HG03558 (cell line): ENCODE results near the gene OR1M1.
"Not testable (repeated sequence)": the region's sequence is repeated elsewhere in the genome, so short reads cannot be mapped to it uniquely, and the experiment has no call there.

Experiments used
- ATAC-seq: cut with Tn5 transposase; IDR thresholded peaks from one replicate; pipeline ENCODE4 v1.9.1; 2021; ENCODE audit warnings: moderate number of reproducible peaks; ENCODE audit not compliant: unreplicated experiment; ENCODE audit errors: extremely low read depth

OR1M1 gene

GRCh38 chr19:9086761-9087160 lies at the start of gene OR1M1:
TSS of gene OR1M1 (plus strand) at chr19:9087061. CDS start at chr19:9093245, 6,184 bp downstream.
- no peak for ATAC-seq

DNA sequence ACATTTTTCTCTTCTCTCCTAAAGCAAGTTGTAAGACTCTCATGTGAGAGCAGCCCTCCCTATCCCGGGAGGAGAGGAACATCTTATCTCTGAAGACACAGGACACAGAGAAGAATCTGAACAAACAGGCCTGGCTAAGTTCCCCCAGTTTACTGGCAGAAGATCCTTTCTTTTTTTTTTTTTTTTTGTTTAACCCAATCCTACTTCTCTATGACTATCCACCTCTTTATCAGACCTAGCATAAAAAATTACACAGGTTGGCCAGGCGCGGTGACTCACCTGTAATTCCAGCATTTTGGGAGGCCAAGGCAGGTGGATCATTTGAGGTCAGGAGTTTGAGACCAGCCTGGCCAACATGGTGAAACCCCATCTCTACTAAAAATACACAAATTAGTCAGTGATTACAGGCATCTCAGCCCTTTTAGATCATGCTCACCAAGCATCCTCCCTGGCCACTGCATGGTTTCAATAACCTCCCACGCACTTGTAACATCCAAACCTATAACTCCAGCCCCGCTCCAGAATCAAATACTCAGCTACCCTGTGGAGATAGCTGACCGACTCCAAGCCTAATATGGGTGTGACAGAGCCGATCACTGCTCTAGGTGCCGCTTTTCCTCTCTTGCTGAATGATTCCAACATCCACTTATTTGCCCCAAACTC lies 49.3 kb upstream of the OR1M1 start:
- ATAC-seq, result no peak

GRCh38 chr19:9039728-9040127 lies 47.1 kb upstream of the OR1M1 start:
- no peak for ATAC-seq

DNA sequence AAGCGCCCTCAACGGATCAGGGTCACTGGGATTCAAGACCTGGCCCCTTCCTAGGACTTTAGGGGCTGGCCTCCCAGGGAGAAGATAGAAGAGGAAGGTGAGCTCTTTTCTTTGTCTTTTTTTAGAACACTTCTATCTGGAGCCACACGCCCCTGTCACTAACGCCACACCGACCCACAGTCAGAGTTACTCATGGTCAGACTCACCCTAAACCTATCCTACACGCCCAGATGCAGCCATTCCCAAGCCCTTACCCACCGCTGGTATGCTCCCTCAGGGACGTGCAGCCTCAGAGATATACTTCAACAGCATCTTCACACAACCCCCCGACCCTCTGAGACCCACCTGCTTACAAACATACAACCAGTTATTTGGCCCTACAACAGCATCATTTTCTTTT lies 46.7 kb upstream of the OR1M1 start:
- no peak for ATAC-seq

GRCh38 chr19:9041023-9041422 lies 45.8 kb upstream of the OR1M1 start:
- no peak for ATAC-seq

DNA sequence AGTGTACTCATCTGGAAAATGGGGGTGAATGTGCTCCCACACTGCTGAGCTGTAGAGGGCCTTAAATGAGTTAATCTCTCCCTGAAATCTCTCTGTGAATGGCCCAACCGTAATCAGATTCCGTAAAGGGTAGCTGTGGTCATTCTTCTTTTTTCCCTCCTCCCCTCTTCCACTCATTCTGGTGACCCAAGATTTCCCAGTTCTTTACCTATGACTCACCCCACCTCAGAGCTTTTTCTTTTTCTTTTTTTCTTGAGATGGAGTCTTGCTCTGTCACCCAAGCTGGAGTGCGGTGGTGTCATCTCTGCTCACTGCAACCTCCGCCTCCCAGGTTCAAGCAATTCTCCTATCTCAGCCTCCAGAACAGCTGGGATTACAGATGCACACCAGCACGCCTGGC lies 43.3 kb upstream of the OR1M1 start:
- no peak for ATAC-seq

DNA sequence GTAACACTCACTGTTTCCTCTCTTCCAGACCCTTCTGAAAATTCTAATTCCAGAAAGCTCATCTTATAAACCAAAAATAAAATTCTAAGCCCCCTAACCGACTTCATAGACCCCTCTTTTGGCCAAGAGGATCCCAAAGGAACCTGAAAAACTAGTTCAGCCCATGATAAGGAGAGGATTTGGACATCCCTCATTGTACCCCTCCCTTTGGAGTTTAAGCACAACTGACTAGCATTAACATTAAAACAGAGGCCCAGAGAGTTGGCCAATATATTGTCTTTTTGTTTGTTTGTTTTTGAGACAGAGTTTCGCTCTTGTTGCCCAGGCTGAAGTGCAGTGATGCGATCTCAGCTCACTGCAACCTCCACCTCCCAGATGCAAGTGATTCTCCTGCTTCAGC lies 42.4 kb upstream of the OR1M1 start:
- ATAC-seq, result no peak

DNA sequence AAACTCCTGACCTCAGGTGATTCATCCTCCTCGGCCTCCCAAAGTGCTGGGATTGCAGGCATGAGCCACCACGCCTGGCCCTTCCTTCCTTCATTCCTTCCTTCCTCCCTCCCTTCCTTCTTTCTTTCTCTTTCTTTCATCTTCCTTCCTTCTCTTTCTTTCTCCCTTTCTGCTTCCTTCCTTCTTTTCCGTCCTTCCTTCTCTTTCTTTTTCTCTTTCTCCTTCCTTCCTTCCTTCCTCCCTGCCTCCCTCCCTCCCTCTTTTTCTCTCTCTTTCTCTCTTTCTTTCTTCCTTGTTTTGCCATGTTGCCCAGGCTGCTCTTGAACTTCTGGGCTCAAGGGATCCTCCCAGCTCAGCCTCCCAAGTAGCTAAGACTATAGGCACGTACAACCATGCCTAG lies 40.2 kb upstream of the OR1M1 start:
- ATAC-seq, result no peak

- ATAC-seq, result no peak
Observed at GRCh38 chr19:9052894-9053293, 34.0 kb upstream of the OR1M1 start.

DNA sequence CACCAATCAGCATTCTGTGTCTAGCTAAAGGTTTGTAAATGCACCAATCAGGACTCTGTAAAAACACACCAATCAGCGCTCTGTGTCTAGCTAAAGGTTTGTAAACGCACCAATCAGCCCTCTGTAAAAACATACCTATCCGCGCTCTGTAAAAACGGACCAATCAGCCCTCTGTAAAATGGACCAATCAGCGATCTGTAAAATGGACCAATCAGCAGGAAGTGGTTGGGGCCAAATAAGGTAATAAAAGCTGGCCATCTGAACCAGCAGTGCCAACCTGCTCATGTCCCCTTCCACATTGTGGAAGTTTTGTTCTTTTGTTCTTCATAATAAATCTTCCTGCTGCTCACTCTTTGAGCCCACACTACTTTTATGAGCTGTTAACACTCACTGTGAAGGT lies 33.2 kb upstream of the OR1M1 start:
- not testable (repeated sequence) for ATAC-seq

DNA sequence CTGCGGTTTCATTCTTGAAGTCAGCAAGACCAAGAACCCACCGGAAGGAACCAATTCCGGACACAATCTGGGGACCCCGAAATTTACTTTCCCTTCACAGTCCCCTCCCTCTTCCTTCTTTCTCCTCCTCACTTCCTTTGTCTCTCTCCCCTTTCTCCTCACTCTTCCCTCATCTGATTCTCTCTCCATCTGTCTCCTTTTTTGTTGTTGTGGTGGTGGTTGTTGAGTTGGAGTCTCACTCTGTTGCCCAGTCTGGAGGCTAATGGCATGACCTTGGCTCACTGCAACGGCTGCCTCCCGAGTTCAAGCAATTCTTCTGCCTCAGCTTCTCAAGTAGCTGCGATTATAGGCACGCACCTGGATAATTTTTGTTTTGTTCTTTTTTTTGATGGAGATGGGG lies 32.7 kb upstream of the OR1M1 start:
- no peak for ATAC-seq

DNA sequence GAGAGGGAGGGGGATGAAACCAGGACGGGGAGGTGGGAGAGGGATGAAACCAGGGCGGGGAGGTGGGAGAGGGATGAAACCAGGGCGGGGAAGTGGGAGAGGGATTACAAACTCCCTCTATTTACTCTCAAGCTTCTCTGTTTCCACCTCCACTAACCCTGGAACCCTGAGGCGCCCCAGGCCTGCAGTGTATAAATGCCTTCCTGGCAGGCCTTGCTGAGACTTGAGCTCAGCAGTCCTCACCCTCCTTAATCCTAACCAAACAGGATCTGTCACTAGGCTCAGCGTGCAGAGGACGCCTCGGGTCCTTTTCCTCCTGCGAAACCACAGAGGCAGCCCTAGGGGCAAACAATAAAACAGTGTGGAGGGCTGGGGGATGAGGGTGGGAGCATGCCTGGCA lies 32.1 kb upstream of the OR1M1 start:
- no peak for ATAC-seq

GRCh38 chr19:9056131-9056530 lies 30.7 kb upstream of the OR1M1 start:
- not testable (repeated sequence) for ATAC-seq

DNA sequence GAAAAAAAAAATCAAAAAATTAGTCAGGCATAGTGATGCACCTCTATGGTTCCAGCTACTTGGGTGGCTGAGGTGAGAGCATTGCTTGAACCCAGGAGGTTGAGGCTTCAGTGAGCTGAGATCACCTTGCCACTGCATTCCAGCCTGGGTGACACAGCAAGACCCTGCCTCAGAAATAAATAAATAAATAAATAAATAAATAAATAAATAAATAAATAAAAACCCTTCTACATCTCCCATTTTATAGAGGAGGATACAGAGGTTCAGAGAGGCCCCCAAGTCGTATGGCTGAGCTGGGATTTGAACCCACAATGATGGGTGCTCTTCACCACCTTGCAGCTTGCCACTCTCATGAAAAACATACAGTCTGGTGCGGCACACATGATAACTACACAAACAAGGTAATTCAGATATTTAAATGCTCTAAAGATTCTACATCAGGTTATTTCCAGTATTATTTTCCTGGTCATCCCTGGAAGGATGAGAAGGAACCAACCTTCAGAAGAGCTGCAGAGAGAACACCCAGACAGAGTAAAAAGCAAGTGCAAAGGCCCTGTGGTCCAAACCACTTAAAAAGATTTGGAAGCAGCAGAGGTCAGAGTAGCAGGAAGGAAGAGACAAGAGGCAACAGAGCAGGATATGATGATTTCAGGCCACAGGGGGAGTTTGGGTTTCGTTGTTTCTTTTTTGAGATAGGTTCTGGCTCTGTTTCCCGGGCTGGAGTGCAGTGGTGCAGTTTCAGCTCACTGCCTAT lies 29.2 kb upstream of the OR1M1 start:
- ATAC-seq, result no peak

DNA sequence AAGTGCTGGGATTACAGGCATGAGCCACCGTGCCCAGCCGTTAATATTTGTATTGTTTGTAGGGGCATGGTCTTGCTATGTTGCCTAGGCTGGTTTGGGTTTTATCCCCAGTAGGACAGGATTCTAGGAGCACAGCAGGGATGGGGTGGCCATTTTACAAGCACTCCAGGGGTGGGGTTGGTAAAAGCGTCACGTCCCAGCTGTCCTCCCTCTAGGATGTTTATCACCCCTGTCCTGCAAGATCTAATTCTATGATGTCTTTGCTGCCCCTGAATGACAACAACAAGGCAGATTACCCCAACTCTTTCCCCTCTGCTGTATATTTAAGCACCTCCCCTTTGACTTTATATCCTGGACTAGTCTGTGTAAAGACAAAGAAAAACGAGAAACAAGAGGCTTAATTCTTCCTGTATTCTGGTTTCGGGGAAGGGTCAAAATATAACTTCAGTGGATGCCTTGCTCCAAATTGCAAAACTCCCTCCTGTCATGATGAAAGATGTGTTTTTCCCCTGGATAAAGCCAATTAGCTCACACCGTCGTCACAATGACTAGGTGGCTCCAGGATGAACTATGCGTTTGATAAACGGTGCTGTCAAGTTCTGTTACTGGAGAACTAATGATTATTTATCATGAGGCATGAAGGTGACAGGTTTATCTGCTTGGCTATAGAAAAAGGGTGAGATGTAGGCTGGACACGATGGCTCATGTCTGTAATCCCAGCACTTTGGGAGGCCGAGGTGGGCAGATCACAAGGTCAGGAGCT lies 27.8 kb upstream of the OR1M1 start:
- no peak for ATAC-seq

GRCh38 chr19:9060564-9061340 lies 26.1 kb upstream of the OR1M1 start:
- no peak for ATAC-seq

- no peak for ATAC-seq
Observed at GRCh38 chr19:9061879-9062278, 25.0 kb upstream of the OR1M1 start.

DNA sequence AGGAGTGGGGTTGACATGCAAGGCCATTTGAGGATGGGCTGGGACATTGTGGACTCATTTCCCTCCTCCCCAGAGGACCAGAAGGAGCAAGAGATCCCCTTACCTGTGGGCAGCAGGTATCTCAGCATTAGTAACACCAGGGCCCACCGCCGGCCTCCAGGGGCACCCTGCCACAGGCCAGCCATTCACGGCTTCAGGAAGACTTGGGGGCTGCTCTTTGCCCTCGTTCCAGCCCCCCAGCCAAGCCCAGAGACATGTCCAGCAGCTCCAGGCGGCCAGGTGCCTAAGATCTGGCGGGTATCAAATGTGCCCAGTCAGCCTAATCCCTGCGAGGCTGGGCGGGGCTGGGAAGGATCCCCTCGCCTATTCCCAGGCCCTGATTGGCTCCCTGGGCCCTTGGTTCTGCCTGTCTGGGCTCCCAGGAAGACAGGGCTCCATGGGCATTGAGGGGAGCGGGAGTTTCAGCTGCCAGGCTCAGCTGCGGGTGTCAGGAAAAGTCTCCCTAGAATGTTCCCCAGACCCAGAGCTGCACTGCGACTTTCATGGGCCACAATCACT lies 21.3 kb upstream of the OR1M1 start:
- ATAC-seq, result no peak

DNA sequence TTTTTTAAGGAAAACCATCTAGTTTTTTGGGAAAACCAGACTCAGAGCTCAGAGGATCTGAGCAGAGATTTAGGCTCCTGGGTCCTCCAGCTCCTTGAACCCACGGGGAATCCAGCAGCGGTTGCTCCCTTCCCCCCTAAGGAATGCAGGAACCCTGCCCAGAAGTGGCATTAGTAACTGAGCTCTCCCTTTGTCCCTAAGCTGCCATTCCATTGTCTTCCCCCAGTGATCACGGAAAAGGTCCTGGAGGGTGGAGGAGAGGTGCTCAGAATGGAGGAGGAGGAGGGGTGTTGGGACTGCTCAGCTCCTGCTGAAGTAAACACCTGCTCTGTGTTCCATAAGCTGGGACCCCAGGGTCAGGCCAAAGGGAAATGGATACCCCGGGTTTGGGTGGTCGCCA lies 16.8 kb upstream of the OR1M1 start:
- ATAC-seq, result no peak

GRCh38 chr19:9071720-9072119 lies 15.1 kb upstream of the OR1M1 start:
- not testable (repeated sequence) for ATAC-seq
